ENCODE measurements around the gene RPL11.
"Not testable (repeated sequence)": the region's sequence is repeated elsewhere in the genome, so short reads cannot be mapped to it uniquely, and the experiment has no call there.

The RPL11 gene

GRCh38 chr1:23722652-23723051 lies 31.0 kb downstream of the RPL11 start:
- no CpG with 5 or more reads among the region's 3 CpGs for WGBS (ENCODE audit: extremely low coverage, insufficient coverage, low lambda C conversion rate)
- no peak overlapping the region for H3K56ac ChIP-seq (ENCODE audit: low read length)

GRCh38 chr1:23726686-23727085 lies 35.1 kb downstream of the RPL11 start:
- Histone ChIP-seq H3K79me2 (ENCODE audit: control insufficient read depth, insufficient read depth, low read length) (no peaks in the 10 kb centered on the region), H3K36me3 (ENCODE audit: control insufficient read depth, insufficient read depth, low read length) (no peaks in the 10 kb centered on the region), H3K23ac (ENCODE audit: low read length) (no peak overlapping the region), H3K27me3 (ENCODE audit: insufficient read depth, low read length, poor library complexity) (no peaks in the 10 kb centered on the region), H4K5ac (ENCODE audit: low read length) (no peak overlapping the region), H3K4me1 (ENCODE audit: control insufficient read depth, low read depth, low read length) (no peaks in the 10 kb centered on the region), H2BK15ac (replicated peaks; ENCODE audit: low read depth) (no peak overlapping the region), H3K27ac (ENCODE audit: low read depth, low read length) (no peak overlapping the region), H2AK5ac (ENCODE audit: low read length) (no peak overlapping the region), H3K56ac (ENCODE audit: low read length) (no peak overlapping the region), H3K4ac (ENCODE audit: low read depth, low read length) (no peak overlapping the region), H2BK5ac (ENCODE audit: low read length) (no peak overlapping the region), H3K9ac (ENCODE audit: low read length) (no peak overlapping the region), H3K4me3 (ENCODE audit: low read length) (no peak overlapping the region), H3K79me1 (ENCODE audit: low read length) (peaks cover 4% of the 10 kb centered on the region), H3K18ac (ENCODE audit: low read length) (no peak overlapping the region), H3K4me2 (ENCODE audit: low read length) (no peak overlapping the region), H4K8ac (ENCODE audit: low read depth, low read length) (no peak overlapping the region), H2BK120ac (ENCODE audit: low read depth, low read length) (no peak overlapping the region)
- DNase-seq: no peak
- no CpG with 5 or more reads among the region's 2 CpGs for WGBS (ENCODE audit: extremely low coverage, insufficient coverage, low lambda C conversion rate)

More at GRCh38 chr1:23722652-23723051, 31.0 kb downstream of the RPL11 start:
- H2BK15ac ChIP-seq (replicated peaks; ENCODE audit: low read depth): no peak overlapping the region
- no peaks in the 10 kb centered on the region for H3K79me2 ChIP-seq (ENCODE audit: control insufficient read depth, insufficient read depth, low read length)
- no peak overlapping the region for H3K4me2 ChIP-seq (ENCODE audit: low read length)
- no peak overlapping the region for H3K23ac ChIP-seq (ENCODE audit: low read length)
- no peak overlapping the region for H4K8ac ChIP-seq (ENCODE audit: low read depth, low read length)
- H3K4ac ChIP-seq (ENCODE audit: low read depth, low read length): no peak overlapping the region
- no peaks in the 10 kb centered on the region for H3K36me3 ChIP-seq (ENCODE audit: control insufficient read depth, insufficient read depth, low read length)
- H4K5ac ChIP-seq (ENCODE audit: low read length): no peak overlapping the region
- peaks cover 11% of the 10 kb centered on the region for H3K79me1 ChIP-seq (ENCODE audit: low read length)
- H3K27ac ChIP-seq (ENCODE audit: low read depth, low read length): no peak overlapping the region
- H3K18ac ChIP-seq (ENCODE audit: low read length): no peak overlapping the region
- H3K4me3 ChIP-seq (ENCODE audit: low read length): no peak overlapping the region
- H3K9ac ChIP-seq (ENCODE audit: low read length): no peak overlapping the region
- H2BK120ac ChIP-seq (ENCODE audit: low read depth, low read length): no peak overlapping the region
- H3K27me3 ChIP-seq (ENCODE audit: insufficient read depth, low read length, poor library complexity): no peaks in the 10 kb centered on the region
- H2AK5ac ChIP-seq (ENCODE audit: low read length): no peak overlapping the region
- H3K4me1 ChIP-seq (ENCODE audit: control insufficient read depth, low read depth, low read length): no peaks in the 10 kb centered on the region
- no peak for DNase-seq
- H2BK5ac ChIP-seq (ENCODE audit: low read length): no peak overlapping the region

GRCh38 chr1:23727362-23727811 lies 35.8 kb downstream of the RPL11 start:
- Histone ChIP-seq H4K8ac (ENCODE audit: low read depth, low read length) (no peak overlapping the region), H3K79me1 (ENCODE audit: low read length) (peaks cover 4% of the 10 kb centered on the region), H2BK5ac (ENCODE audit: low read length) (no peak overlapping the region), H3K4ac (ENCODE audit: low read depth, low read length) (no peak overlapping the region), H3K4me1 (ENCODE audit: control insufficient read depth, low read depth, low read length) (no peaks in the 10 kb centered on the region), H2BK120ac (ENCODE audit: low read depth, low read length) (no peak overlapping the region), H4K5ac (ENCODE audit: low read length) (no peak overlapping the region), H3K4me3 (ENCODE audit: low read length) (no peak overlapping the region), H2BK15ac (replicated peaks; ENCODE audit: low read depth) (no peak overlapping the region), H3K27me3 (ENCODE audit: insufficient read depth, low read length, poor library complexity) (no peaks in the 10 kb centered on the region), H2AK5ac (ENCODE audit: low read length) (no peak overlapping the region), H3K4me2 (ENCODE audit: low read length) (no peak overlapping the region), H3K36me3 (ENCODE audit: control insufficient read depth, insufficient read depth, low read length) (no peaks in the 10 kb centered on the region), H3K56ac (ENCODE audit: low read length) (no peak overlapping the region), H3K18ac (ENCODE audit: low read length) (no peak overlapping the region), H3K27ac (ENCODE audit: low read depth, low read length) (no peak overlapping the region), H3K9ac (ENCODE audit: low read length) (no peak overlapping the region), H3K79me2 (ENCODE audit: control insufficient read depth, insufficient read depth, low read length) (no peaks in the 10 kb centered on the region), H3K23ac (ENCODE audit: low read length) (no peak overlapping the region)
- WGBS (ENCODE audit: extremely low coverage, insufficient coverage, low lambda C conversion rate): no CpG with 5 or more reads among the region's 9 CpGs
- no peak for DNase-seq

GRCh38 chr1:23732363-23733224 lies 41.0 kb downstream of the RPL11 start:
- no peak overlapping the region for H3K56ac ChIP-seq (ENCODE audit: low read length)
- H2BK15ac ChIP-seq (replicated peaks; ENCODE audit: low read depth): no peak overlapping the region
- no peak overlapping the region for H4K5ac ChIP-seq (ENCODE audit: low read length)
- no peak overlapping the region for H3K9ac ChIP-seq (ENCODE audit: low read length)
- no peak overlapping the region for H3K4ac ChIP-seq (ENCODE audit: low read depth, low read length)
- no peak overlapping the region for H3K23ac ChIP-seq (ENCODE audit: low read length)
- peaks cover 3% of the 10 kb centered on the region for H3K79me1 ChIP-seq (ENCODE audit: low read length)
- no peak overlapping the region for H2BK120ac ChIP-seq (ENCODE audit: low read depth, low read length)
- H3K36me3 ChIP-seq (ENCODE audit: control insufficient read depth, insufficient read depth, low read length): no peaks in the 10 kb centered on the region
- no CpG with 5 or more reads among the region's 10 CpGs for WGBS (ENCODE audit: extremely low coverage, insufficient coverage, low lambda C conversion rate)
- no peak overlapping the region for H3K27ac ChIP-seq (ENCODE audit: low read depth, low read length)
- no peak overlapping the region for H3K4me3 ChIP-seq (ENCODE audit: low read length)
- no peak overlapping the region for H4K8ac ChIP-seq (ENCODE audit: low read depth, low read length)
- no peak overlapping the region for H3K18ac ChIP-seq (ENCODE audit: low read length)
- no peaks in the 10 kb centered on the region for H3K4me1 ChIP-seq (ENCODE audit: control insufficient read depth, low read depth, low read length)
- no peak overlapping the region for H2BK5ac ChIP-seq (ENCODE audit: low read length)
- no peak overlapping the region for H2AK5ac ChIP-seq (ENCODE audit: low read length)
- H3K4me2 ChIP-seq (ENCODE audit: low read length): no peak overlapping the region
- no peaks in the 10 kb centered on the region for H3K79me2 ChIP-seq (ENCODE audit: control insufficient read depth, insufficient read depth, low read length)
- H3K27me3 ChIP-seq (ENCODE audit: insufficient read depth, low read length, poor library complexity): no peaks in the 10 kb centered on the region
- DNase-seq: no peak

GRCh38 chr1:23733281-23733680 lies 41.7 kb downstream of the RPL11 start:
- not testable (repeated sequence) for H3K4me3 ChIP-seq (ENCODE audit: low read length); H4K5ac ChIP-seq (ENCODE audit: low read length); H3K36me3 ChIP-seq (ENCODE audit: control insufficient read depth, insufficient read depth, low read length); H3K79me1 ChIP-seq (ENCODE audit: low read length); H3K18ac ChIP-seq (ENCODE audit: low read length); H2BK120ac ChIP-seq (ENCODE audit: low read depth, low read length); H2BK15ac ChIP-seq (replicated peaks; ENCODE audit: low read depth); H3K23ac ChIP-seq (ENCODE audit: low read length); H3K4me2 ChIP-seq (ENCODE audit: low read length); H4K8ac ChIP-seq (ENCODE audit: low read depth, low read length); H2AK5ac ChIP-seq (ENCODE audit: low read length); DNase-seq; H3K56ac ChIP-seq (ENCODE audit: low read length); H2BK5ac ChIP-seq (ENCODE audit: low read length); H3K9ac ChIP-seq (ENCODE audit: low read length); H3K4me1 ChIP-seq (ENCODE audit: control insufficient read depth, low read depth, low read length); H3K79me2 ChIP-seq (ENCODE audit: control insufficient read depth, insufficient read depth, low read length); H3K4ac ChIP-seq (ENCODE audit: low read depth, low read length); H3K27ac ChIP-seq (ENCODE audit: low read depth, low read length); H3K27me3 ChIP-seq (ENCODE audit: insufficient read depth, low read length, poor library complexity)
- no CpG with 5 or more reads among the region's 5 CpGs for WGBS (ENCODE audit: extremely low coverage, insufficient coverage, low lambda C conversion rate)
